ENCODE data around the gene FBXW4.

Gene FBXW4

GRCh38 chr10:101704331-101704730 lies 9.4 kb upstream of the FBXW4 start:
- in situ Hi-C loops (cut with MboI; ENCODE audit: low sequenced_read_pairs): no loop called here

GRCh38 chr10:101696632-101697031 lies 1.7 kb upstream of the FBXW4 start:
- in situ Hi-C loops (cut with MboI; ENCODE audit: low sequenced_read_pairs): no loop called here

- in situ Hi-C loops (cut with MboI; ENCODE audit: low sequenced_read_pairs): no loop called here
Observed at GRCh38 chr10:101695404-101695890, 477 bp upstream of the FBXW4 start.

- in situ Hi-C loops (cut with MboI; ENCODE audit: low sequenced_read_pairs): no loop called here
Observed at GRCh38 chr10:101693978-101694673, 844 bp downstream of the FBXW4 start.

- in situ Hi-C loops (cut with MboI; ENCODE audit: low sequenced_read_pairs): no loop called here
Observed at GRCh38 chr10:101693651-101693977, 1.4 kb downstream of the FBXW4 start.

GRCh38 chr10:101691081-101691480 lies 3.9 kb downstream of the FBXW4 start:
- in situ Hi-C loops (cut with MboI; ENCODE audit: low sequenced_read_pairs): no loop called here

- in situ Hi-C loops (cut with MboI; ENCODE audit: low sequenced_read_pairs): no loop called here
Observed at GRCh38 chr10:101690461-101690860, 4.5 kb downstream of the FBXW4 start.

GRCh38 chr10:101687071-101687658 lies 7.8 kb downstream of the FBXW4 start:
- in situ Hi-C loops (cut with MboI; ENCODE audit: low sequenced_read_pairs): no loop called here

- in situ Hi-C loops (cut with MboI; ENCODE audit: low sequenced_read_pairs): no loop called here
Observed at GRCh38 chr10:101686133-101686925, 8.6 kb downstream of the FBXW4 start.

GRCh38 chr10:101684782-101685181 lies 10.2 kb downstream of the FBXW4 start:
- in situ Hi-C loops (cut with MboI; ENCODE audit: low sequenced_read_pairs): no loop called here

- in situ Hi-C loops (cut with MboI; ENCODE audit: low sequenced_read_pairs): no loop called here
Observed at GRCh38 chr10:101683276-101683675, 11.7 kb downstream of the FBXW4 start.

GRCh38 chr10:101682172-101682825 lies 12.7 kb downstream of the FBXW4 start:
- in situ Hi-C loops (cut with MboI; ENCODE audit: low sequenced_read_pairs): no loop called here

GRCh38 chr10:101676565-101676964 lies 18.4 kb downstream of the FBXW4 start:
- in situ Hi-C loops (cut with MboI; ENCODE audit: low sequenced_read_pairs): no loop called here

- in situ Hi-C loops (cut with MboI; ENCODE audit: low sequenced_read_pairs): no loop called here
Observed at GRCh38 chr10:101675115-101675514, 19.9 kb downstream of the FBXW4 start.

- in situ Hi-C loops (cut with MboI; ENCODE audit: low sequenced_read_pairs): no loop called here
Observed at GRCh38 chr10:101672536-101672935, 22.4 kb downstream of the FBXW4 start.

- in situ Hi-C loops (cut with MboI; ENCODE audit: low sequenced_read_pairs): no loop called here
Observed at GRCh38 chr10:101671453-101671852, 23.5 kb downstream of the FBXW4 start.

- in situ Hi-C loops (cut with MboI; ENCODE audit: low sequenced_read_pairs): no loop called here
Observed at GRCh38 chr10:101670635-101671034, 24.3 kb downstream of the FBXW4 start.

GRCh38 chr10:101669181-101669580 lies 25.8 kb downstream of the FBXW4 start:
- in situ Hi-C loops (cut with MboI; ENCODE audit: low sequenced_read_pairs): no loop called here

- in situ Hi-C loops (cut with MboI; ENCODE audit: low sequenced_read_pairs): no loop called here
Observed at GRCh38 chr10:101668566-101668965, 26.4 kb downstream of the FBXW4 start.

GRCh38 chr10:101666083-101666482 lies 28.9 kb downstream of the FBXW4 start:
- in situ Hi-C loops (cut with MboI; ENCODE audit: low sequenced_read_pairs): no loop called here

GRCh38 chr10:101663097-101663496 lies 31.9 kb downstream of the FBXW4 start:
- in situ Hi-C loops (cut with MboI; ENCODE audit: low sequenced_read_pairs): no loop called here
